ENCODE results near the gene TMEM225B. TPM values are rescaled to one million over a fixed set of nuclear protein-coding genes. Genes with fewer than 3 reads are reported as not detected.

TMEM225B gene
- total RNA-seq, 1 experiment from 2014 or later: 0.70 TPM

DNA sequence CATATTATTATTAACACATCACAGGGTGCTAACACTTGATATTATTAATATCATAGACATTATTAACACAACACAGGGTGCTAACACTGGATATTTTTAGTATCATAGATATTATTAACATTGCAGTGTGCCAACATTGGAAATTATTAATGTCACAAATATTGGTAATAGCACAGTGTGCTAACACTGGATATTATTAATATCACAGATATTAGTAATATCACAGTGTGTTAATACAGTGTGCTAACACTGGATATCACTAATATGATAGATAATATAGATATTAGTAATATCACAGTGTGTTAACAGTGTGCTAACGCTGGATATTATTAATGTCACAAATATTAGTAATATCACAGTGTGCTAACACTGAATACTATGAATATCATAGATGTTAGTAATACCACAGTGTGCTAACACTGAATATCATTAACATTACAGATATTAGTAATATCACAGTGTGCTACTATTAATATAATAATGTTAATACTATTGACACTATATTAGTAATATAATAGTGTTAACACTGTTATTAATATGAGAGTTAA, 1.6 kb upstream of the TMEM225B start:
- POLR2A ChIA-PET: interaction anchor here (1.0 kb wide), 1 partner anchor 15 kb away, joined by 3 read pairs; no protein-coding TSS in a partner anchor

DNA sequence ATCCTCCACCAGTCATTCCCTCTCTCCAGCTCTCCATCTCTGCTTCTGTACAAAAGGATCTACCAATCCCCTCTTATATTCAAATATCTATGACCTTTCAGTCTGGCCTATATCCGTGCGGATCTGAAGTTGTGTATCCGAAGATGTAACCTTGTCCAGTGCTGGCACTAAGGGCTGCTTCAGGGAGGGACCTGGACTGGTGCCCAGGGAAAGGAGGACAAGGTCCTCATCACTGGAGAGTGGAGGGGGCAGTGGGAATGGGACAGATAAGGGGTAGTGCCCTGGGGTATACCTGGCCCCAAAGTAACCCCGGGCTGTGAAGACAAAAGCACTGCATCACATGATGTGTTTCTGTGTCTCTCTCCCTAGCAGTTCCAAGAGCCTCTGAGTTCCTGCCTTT, 1.8 kb downstream of the TMEM225B start:
- Mint-ChIP-seq H3K4me1 (ENCODE audit: insufficient read depth, unreplicated experiment) (no peaks in the 10 kb centered on the region), H3K9me3 (ENCODE audit: unreplicated experiment) (no peaks in the 10 kb centered on the region), H3K36me3 (ENCODE audit: insufficient read depth, unreplicated experiment) (no peaks in the 10 kb centered on the region), H3K4me3 (ENCODE audit: unreplicated experiment) (no peak overlapping the region), H3K27me3 (ENCODE audit: insufficient read depth, unreplicated experiment) (no peaks in the 10 kb centered on the region), H3K27ac (ENCODE audit: low read depth, unreplicated experiment) (no peak overlapping the region)
- ChIA-PET CTCF (no interaction called here), POLR2A (no interaction called here)
- BruUV-seq (replicated peaks): no TSS peak
- intact Hi-C loops (cut with micrococcal nuclease): no loop called here
- TF ChIP-seq CTCF (IDR thresholded peaks at IDR 0.05; ENCODE audit: unreplicated experiment): no peak
- DNase-seq (ENCODE audit: unreplicated experiment): no peak

More for the DNA sequence above, 1.6 kb upstream of the TMEM225B start:
- Mint-ChIP-seq H3K4me1 (ENCODE audit: insufficient read depth, unreplicated experiment) (no peaks in the 10 kb centered on the region), H3K4me3 (ENCODE audit: unreplicated experiment) (no peak overlapping the region), H3K9me3 (ENCODE audit: unreplicated experiment) (no peaks in the 10 kb centered on the region), H3K36me3 (ENCODE audit: insufficient read depth, unreplicated experiment) (no peaks in the 10 kb centered on the region), H3K27ac (ENCODE audit: low read depth, unreplicated experiment) (no peak overlapping the region), H3K27me3 (ENCODE audit: insufficient read depth, unreplicated experiment) (no peaks in the 10 kb centered on the region)
- BruUV-seq (replicated peaks): no TSS peak
- DNase-seq (ENCODE audit: unreplicated experiment): no peak
- CTCF ChIA-PET: no interaction called here
- TF ChIP-seq CTCF (IDR thresholded peaks at IDR 0.05; ENCODE audit: unreplicated experiment): no peak
- intact Hi-C loops (cut with micrococcal nuclease): no loop called here

DNA sequence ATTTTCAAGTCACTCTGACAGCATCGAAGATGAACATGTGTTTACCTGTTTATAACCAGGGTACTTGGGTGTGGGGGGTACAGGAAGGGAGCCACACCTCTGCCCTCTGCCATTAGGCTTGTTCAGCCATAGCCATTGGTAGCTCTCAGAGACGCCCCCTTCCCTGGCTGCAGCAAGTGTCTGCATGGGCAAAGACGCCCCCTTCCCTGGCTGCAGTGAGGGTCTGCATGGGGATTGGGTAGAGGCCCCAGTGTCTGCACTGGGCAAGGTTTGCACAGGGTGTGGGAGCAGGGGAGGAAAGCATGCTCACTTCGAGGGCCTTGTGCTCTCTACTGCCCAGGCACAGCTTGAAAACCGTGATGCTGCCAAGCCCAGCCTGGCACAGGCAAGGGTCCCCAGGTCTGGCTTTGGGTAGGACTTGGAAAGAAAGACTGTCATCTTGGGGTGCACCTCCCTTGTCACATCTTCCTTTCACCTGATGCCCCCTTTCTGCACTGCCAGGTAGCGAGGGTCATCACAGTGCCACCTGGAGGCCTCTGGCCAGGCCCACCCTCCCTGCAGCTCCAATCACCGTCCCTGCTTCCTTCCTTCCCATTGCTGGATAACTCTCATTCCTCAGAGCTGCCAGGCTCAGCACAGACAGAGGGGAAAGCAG, 3.7 kb downstream of the TMEM225B start:
- Mint-ChIP-seq H3K36me3 (ENCODE audit: insufficient read depth, unreplicated experiment) (no peaks in the 10 kb centered on the region), H3K9me3 (ENCODE audit: unreplicated experiment) (no peaks in the 10 kb centered on the region), H3K27me3 (ENCODE audit: insufficient read depth, unreplicated experiment) (no peaks in the 10 kb centered on the region), H3K4me1 (ENCODE audit: insufficient read depth, unreplicated experiment) (no peaks in the 10 kb centered on the region), H3K27ac (ENCODE audit: low read depth, unreplicated experiment) (no peak overlapping the region), H3K4me3 (ENCODE audit: unreplicated experiment) (no peak overlapping the region)
- ChIA-PET CTCF (no interaction called here), POLR2A (interaction anchor here (0.6 to 0.7 kb wide), 2 partner anchors 164 to 760 kb away, joined by 4 to 5 read pairs; no protein-coding TSS in a partner anchor)
- DNase-seq (ENCODE audit: unreplicated experiment): no peak
- intact Hi-C loops (cut with micrococcal nuclease): no loop called here
- no TSS peak for BruUV-seq (replicated peaks)
- no peak for TF ChIP-seq CTCF (IDR thresholded peaks at IDR 0.05; ENCODE audit: unreplicated experiment)

DNA sequence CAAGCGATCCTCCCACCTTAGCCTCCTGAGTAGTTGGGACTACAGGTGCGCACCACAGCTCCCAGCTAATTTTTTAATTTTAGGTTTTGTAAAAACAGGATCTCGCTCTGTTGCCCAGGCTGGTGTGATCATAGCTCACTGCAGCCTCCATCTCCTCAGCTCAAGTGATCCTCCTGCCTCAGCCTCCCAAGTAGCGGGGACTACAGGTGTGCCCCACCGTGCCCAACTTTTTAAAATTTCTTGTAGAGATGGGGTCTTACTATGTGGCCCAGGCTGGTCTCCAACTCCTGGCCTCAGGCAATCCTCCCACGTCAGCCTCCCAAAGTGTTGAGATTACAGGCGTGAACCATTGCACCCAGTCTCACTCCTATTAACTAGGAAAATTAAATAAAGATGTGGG, 7.5 kb downstream of the TMEM225B start:
- CTCF ChIA-PET: interaction anchor here (0.7 to 1.6 kb wide), 2 partner anchors 10 to 12 kb away, joined by 3 to 4 read pairs; partner anchors contain the start of gene ZSCAN25
- no TSS peak for BruUV-seq (replicated peaks)
- TF ChIP-seq CTCF (IDR thresholded peaks at IDR 0.05; ENCODE audit: unreplicated experiment): no peak
- DNase-seq (ENCODE audit: unreplicated experiment): no peak
- Mint-ChIP-seq H3K4me3 (ENCODE audit: unreplicated experiment) (no peak overlapping the region), H3K27ac (ENCODE audit: low read depth, unreplicated experiment) (no peak overlapping the region), H3K9me3 (ENCODE audit: unreplicated experiment) (no peaks in the 10 kb centered on the region), H3K36me3 (ENCODE audit: insufficient read depth, unreplicated experiment) (no peaks in the 10 kb centered on the region), H3K27me3 (ENCODE audit: insufficient read depth, unreplicated experiment) (no peaks in the 10 kb centered on the region), H3K4me1 (ENCODE audit: insufficient read depth, unreplicated experiment) (no peaks in the 10 kb centered on the region)
- intact Hi-C loops (cut with micrococcal nuclease): no loop called here
- POLR2A ChIA-PET: interaction anchor here (1.2 to 1.6 kb wide), 2 partner anchors 9 to 11 kb away, joined by 3 to 4 read pairs; no protein-coding TSS in a partner anchor

Measured in MCF 10A (cell line).